H1 (cell line): ENCODE data around the gene FABP6. TPM values are rescaled to one million over a fixed set of nuclear protein-coding genes. Genes with fewer than 3 reads are reported as not detected.

Source experiments
- CTCF ChIA-PET: fragments of 300-600 bp; sonication (Branson Sonifier 250); formaldehyde crosslinking; loops from one replicate; lab custom pipeline; 2021; ENCODE audit not compliant: partially characterized antibody; lab: Charles Lee
- POLR2A ChIA-PET: fragments of 300-600 bp; sonication (Branson Sonifier 250); formaldehyde crosslinking; loops from one replicate; lab custom pipeline; 2021; ENCODE audit warnings: inconsistent platforms; ENCODE audit not compliant: partially characterized antibody; lab: Charles Lee
- DNase-seq, 2 experiments: peaks; one replicate each; pipeline versions ENCODE4 v3.0.0 to v3.0.0-alpha.2; 2010 to 2022; ENCODE audit warnings: low spot score in 2 of 2, low read depth in 1 of 2, mixed read lengths in 1 of 2
- FAIRE-seq: peaks from 2 replicates; lab custom pipeline; 2011; peaks lifted over from hg19 to GRCh38; lab: Jason Lieb, UNC
- H2AFZ ChIP-seq: 2 replicates; pipeline ENCODE4 v1.8.1; 2012; ENCODE audit warnings: low read length, inconsistent platforms
- H2AK5ac ChIP-seq: 2 replicates; pipeline ENCODE4 v1.6.1; 2013; ENCODE audit warnings: low read depth, low read length
- H2BK120ac ChIP-seq: replicated peaks from 2 replicates; pipeline ENCODE3; 2013; ENCODE audit warnings: low read depth, low read length, inconsistent platforms
- H2BK12ac ChIP-seq: 2 replicates; pipeline ENCODE4 v1.6.1; 2013; ENCODE audit warnings: low read depth, low read length
- H2BK15ac ChIP-seq: 2 replicates; pipeline ENCODE4 v1.6.1; 2013; ENCODE audit warnings: low read length
- H2BK20ac ChIP-seq: 2 replicates; pipeline ENCODE4 v1.6.1; 2013; ENCODE audit warnings: low read length
- H2BK5ac ChIP-seq: 2 replicates; pipeline ENCODE4 v1.6.1; 2013; ENCODE audit warnings: low read depth, low read length
- H3K14ac ChIP-seq: 2 replicates; pipeline ENCODE4 v1.6.1; 2013; ENCODE audit warnings: inconsistent platforms; ENCODE audit not compliant: insufficient read length
- H3K18ac ChIP-seq: 2 replicates; pipeline ENCODE4 v1.6.1; 2013; ENCODE audit warnings: low read length; ENCODE audit errors: extremely low read depth
- H3K23ac ChIP-seq: 2 replicates; pipeline ENCODE4 v1.6.1; 2013; ENCODE audit warnings: inconsistent platforms; ENCODE audit not compliant: insufficient read length
- H3K23me2 ChIP-seq: 2 replicates; pipeline ENCODE4 v1.6.1; 2013; ENCODE audit warnings: low read depth, low read length
- H3K27ac ChIP-seq: 2 replicates; pipeline ENCODE4 v1.6.1; 2011; ENCODE audit warnings: low read depth, low read length, inconsistent platforms
- H3K27me3 ChIP-seq, 4 experiments: replicated peaks in 1 of 4; 1 replicate in 1 of 4; 2 replicates in 3 of 4; pipeline versions ENCODE4 v1.6.1 to v1.8.1; 2011 to 2013; ENCODE audit warnings: low read length in 3 of 4, mild to moderate bottlenecking in 3 of 4, inconsistent platforms in 2 of 4, mixed read lengths in 2 of 4, moderate library complexity in 1 of 4; ENCODE audit not compliant: control insufficient read depth in 3 of 4, insufficient read depth in 3 of 4; ENCODE audit errors: extremely low read depth in 1 of 4
- H3K36me3 ChIP-seq, 4 experiments: 2 replicates each; pipeline versions ENCODE4 v1.6.1 to v1.8.1; 2011 to 2013; ENCODE audit warnings: mild to moderate bottlenecking in 4 of 4, low read length in 3 of 4, moderate library complexity in 2 of 4, control low read depth in 1 of 4, inconsistent platforms in 1 of 4; ENCODE audit not compliant: insufficient read depth in 4 of 4, control insufficient read depth in 2 of 4
- H3K4ac ChIP-seq: replicated peaks from 2 replicates; pipeline ENCODE3; 2013; ENCODE audit warnings: low read length, low read depth, mixed read lengths, inconsistent platforms; ENCODE audit not compliant: insufficient read length
- H3K4me1 ChIP-seq, 4 experiments: replicated peaks in 1 of 4; 1 replicate in 1 of 4; 2 replicates in 3 of 4; pipeline versions ENCODE4 v1.6.1 to v1.8.1; 2011 to 2013; ENCODE audit warnings: low read length in 3 of 4, inconsistent platforms in 2 of 4, mixed read lengths in 1 of 4; ENCODE audit not compliant: insufficient read depth in 4 of 4, control insufficient read depth in 3 of 4
- H3K4me2 ChIP-seq, 2 experiments: 2 replicates each; pipeline versions ENCODE4 v1.6.1 to v1.8.1; 2011 to 2013; ENCODE audit warnings: low read depth in 2 of 2, low read length in 2 of 2, control low read depth in 1 of 2, inconsistent platforms in 1 of 2, mild to moderate bottlenecking in 1 of 2; ENCODE audit not compliant: insufficient read depth in 1 of 2
- H3K4me3 ChIP-seq, 4 experiments: fragments of 200-600, 300-600 bp in 1 of 4; sonication (generic), shearing (Covaris generic), sonication (Bioruptor Twin) in 1 of 4; 2 replicates each; pipeline versions ENCODE4 v1.5.1 to v1.8.1; 2011 to 2016; ENCODE audit warnings: low read length in 4 of 4, low read depth in 3 of 4, control low read depth in 2 of 4, inconsistent platforms in 2 of 4, mild to moderate bottlenecking in 2 of 4, mixed read lengths in 1 of 4, moderate library complexity in 1 of 4; ENCODE audit not compliant: insufficient read depth in 2 of 4; ENCODE audit errors: extremely low read depth in 1 of 4
- H3K56ac ChIP-seq: replicated peaks from 2 replicates; pipeline ENCODE3; 2013; ENCODE audit warnings: low read depth, mild to moderate bottlenecking, mixed read lengths, low read length, inconsistent platforms; ENCODE audit not compliant: insufficient read length
- H3K79me1 ChIP-seq: 2 replicates; pipeline ENCODE4 v1.6.1; 2013; ENCODE audit warnings: low read depth, low read length, control low read depth
- H3K79me2 ChIP-seq, 2 experiments: 2 replicates each; pipeline versions ENCODE4 v1.6.1 to v1.8.1; 2012 to 2013; ENCODE audit warnings: low read length in 2 of 2, mild to moderate bottlenecking in 2 of 2, inconsistent platforms in 1 of 2; ENCODE audit not compliant: insufficient read depth in 2 of 2, control insufficient read depth in 1 of 2
- H3K9ac ChIP-seq, 4 experiments: replicated peaks in 1 of 4; 1 replicate in 1 of 4; 2 replicates in 3 of 4; pipeline versions ENCODE4 v1.6.1 to v1.8.1; 2011 to 2013; ENCODE audit warnings: low read depth in 3 of 4, low read length in 3 of 4, control low read depth in 2 of 4, mild to moderate bottlenecking in 2 of 4, moderate library complexity in 2 of 4, inconsistent platforms in 1 of 4; ENCODE audit errors: extremely low read depth in 1 of 4
- H3K9me3 ChIP-seq, 2 experiments: 2 replicates each; pipeline versions ENCODE4 v1.6.1 to v1.8.1; 2012 to 2013; ENCODE audit warnings: mild to moderate bottlenecking in 2 of 2, moderate library complexity in 2 of 2, control low read depth in 1 of 2, inconsistent platforms in 1 of 2, low read depth in 1 of 2, low read length in 1 of 2, mixed read lengths in 1 of 2; ENCODE audit not compliant: insufficient read depth in 2 of 2
- H4K20me1 ChIP-seq, 2 experiments: replicated peaks in 1 of 2; 2 replicates each; pipeline versions ENCODE3 to v1.8.1; 2011 to 2013; ENCODE audit warnings: inconsistent platforms in 2 of 2, low read length in 2 of 2, mild to moderate bottlenecking in 1 of 2; ENCODE audit not compliant: insufficient read depth in 2 of 2, control insufficient read depth in 1 of 2
- H4K5ac ChIP-seq: 2 replicates; pipeline ENCODE4 v1.6.1; 2013; ENCODE audit warnings: low read length, low read depth, mixed read lengths, inconsistent platforms; ENCODE audit not compliant: insufficient read length
- H4K8ac ChIP-seq: 2 replicates; pipeline ENCODE4 v1.8.0; 2013; ENCODE audit warnings: mild to moderate bottlenecking, moderate library complexity, low read length, inconsistent platforms; ENCODE audit not compliant: insufficient read depth; ENCODE audit errors: extremely low read depth
- H4K91ac ChIP-seq: replicated peaks from 2 replicates; pipeline ENCODE3; 2013; ENCODE audit warnings: low read length, mixed read lengths, inconsistent platforms; ENCODE audit not compliant: insufficient read length
- CBX8 ChIP-seq: fragments of 300-800, 300-1000 bp; sonication (generic); IDR thresholded peaks from 2 replicates; pipeline ENCODE4 v1.7.1; 2016; ENCODE audit warnings: low read depth, low read length, borderline replicate concordance
- NANOG ChIP-seq: IDR thresholded peaks from 2 replicates; pipeline ENCODE4 v1.6.1; 2011; ENCODE audit warnings: low read length, low read depth, mild to moderate bottlenecking, inconsistent platforms; ENCODE audit not compliant: insufficient read depth, poor library complexity, severe bottlenecking
- SAP30 ChIP-seq: fragments of 300-600 bp; sonication (generic); IDR thresholded peaks from 2 replicates; pipeline ENCODE4 v1.7.1; 2012; ENCODE audit warnings: low read length, moderate library complexity, mild to moderate bottlenecking, inconsistent platforms; ENCODE audit not compliant: insufficient read depth, insufficient replicate concordance
- SIX5 ChIP-seq: IDR thresholded peaks from 2 replicates; pipeline ENCODE4 v1.6.1; 2011; ENCODE audit warnings: mild to moderate bottlenecking, low read depth, low read length
- SUZ12 ChIP-seq: fragments of 200-600 bp; sonication (generic); IDR thresholded peaks from 2 replicates; pipeline ENCODE4 v1.6.1; 2012; ENCODE audit warnings: mild to moderate bottlenecking, inconsistent platforms, low read length, moderate library complexity, mixed read lengths
- TEAD4 ChIP-seq: IDR thresholded peaks from 2 replicates; pipeline ENCODE4 v1.6.1; 2012; ENCODE audit warnings: low read depth, low read length, inconsistent platforms, mixed read lengths
- WGBS, 2 experiments: shearing (Covaris generic) in 1 of 2; methylation state at CpG; one replicate each; pipeline versions ENCODE4 v1.1.6 to v1.1.7; 2013 to 2015; ENCODE audit warnings: low lambda C conversion rate in 2 of 2, mixed read lengths in 2 of 2, inconsistent platforms in 1 of 2, low coverage in 1 of 2, missing lambda C conversion rate in 1 of 2; ENCODE audit not compliant: insufficient replicate concordance in 2 of 2, insufficient coverage in 1 of 2, insufficient read length in 1 of 2; ENCODE audit errors: extremely low coverage in 1 of 2, missing lambda C conversion rate in 1 of 2; 5-methylcytosine and 5-hydroxymethylcytosine counted together
- polyA plus RNA-seq, 7 experiments: library from polyadenylated mRNA; depleted of rRNA in 3 of 7; stranded (reverse) in 5 of 7; unstranded in 2 of 7; fragments of >200 nt in 5 of 7; fragments of 200-250 nt in 2 of 7; gene quantifications; 1 replicate in 5 of 7; 2 replicates in 1 of 7; 4 replicates in 1 of 7; pipeline versions ENCODE4 v1.2.1 to v1.2.3, GENCODE V29; 2011 to 2013; ENCODE audit warnings: missing spikeins in 2 of 7, mixed read lengths in 2 of 7
- total RNA-seq: library from RNA; stranded (reverse); fragmentation: NEBNext Ultra II Directional; extraction: Animal tissue kit (Norgen Biotek cat#: 25700); gene quantifications from 2 replicates; pipeline ENCODE4 v1.2.1, GENCODE V29; 2021

FABP6 gene
- total and polyA plus RNA-seq, 2 of the 8 experiments (the other 6 are each of a cell fraction or from before 2014, with no cell fraction given): 4.8 to 6.1 TPM

DNA sequence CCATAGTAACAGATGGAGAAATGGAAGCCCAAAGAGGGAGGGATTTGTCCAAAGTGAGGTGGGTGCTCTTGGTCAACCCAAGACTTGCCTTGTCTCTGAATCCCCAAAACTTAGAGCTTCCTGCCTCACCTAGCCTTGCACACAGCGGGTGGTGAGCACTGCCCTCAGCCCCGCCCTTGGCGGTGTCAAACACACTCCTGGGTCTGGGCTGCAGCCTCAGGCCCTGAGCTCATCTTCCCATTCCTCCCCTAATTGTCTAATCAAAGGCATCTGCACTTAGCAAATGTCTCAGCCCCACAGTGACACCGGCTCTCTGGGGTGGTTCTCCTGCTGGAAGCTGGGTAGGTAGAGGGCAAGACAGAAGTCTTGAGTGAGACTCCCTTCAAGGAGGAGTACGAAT lies 20.9 kb downstream of the FABP6 start:
- Histone ChIP-seq H3K79me2 (no peaks in the 10 kb centered on the region), H3K23me2 (no peaks in the 10 kb centered on the region), H3K14ac (no peak overlapping the region), H2BK12ac (no peak overlapping the region), H2BK20ac (no peak overlapping the region), H4K20me1 (no peaks in the 10 kb centered on the region), H4K5ac (no peak overlapping the region), H3K36me3 (peaks cover 13 to 34% (median 27%) of the 10 kb centered on the region in 4 experiments; a peak in 6 of 8 replicates), H3K4me3 (no peak overlapping the region), H2AK5ac (no peak overlapping the region), H3K27ac (no peak overlapping the region; the same call in 1 of the 2 replicates), H3K23ac (no peak overlapping the region), H3K18ac (no peak overlapping the region), H3K79me1 (no peaks in the 10 kb centered on the region), H3K9me3 (no peaks in the 10 kb centered on the region), H4K91ac (no peak overlapping the region), H3K4me1 (no peaks in the 10 kb centered on the region; a peak in 2 of 7 replicates), H3K4ac (no peak overlapping the region), H3K4me2 (no peak overlapping the region), H4K8ac (no peak overlapping the region), H3K27me3 (no peaks in the 10 kb centered on the region), H2BK120ac (no peak overlapping the region), H3K56ac (no peak overlapping the region), H2BK15ac (no peak overlapping the region), H2BK5ac (no peak overlapping the region), H2AFZ (no peak overlapping the region), H3K9ac (0 out of 7 replicates have a peak overlapping the region, but pooled peaks of 1 of the 4 experiments have one; percentile 15)
- no peak for DNase-seq
- CTCF ChIA-PET: interaction anchor here (0.5 to 29.3 kb wide), 12 partner anchors 1 to 348 kb away, joined by 3 to 362 read pairs (median 4); no protein-coding TSS in a partner anchor
- POLR2A ChIA-PET: interaction anchor here (1.3 to 3.0 kb wide), 3 partner anchors 10 to 16 kb away, joined by 3 to 7 read pairs (median 6); no protein-coding TSS in a partner anchor
- peak; percentile 24 for FAIRE-seq
- 87% methylated on average over 5 of the region's 5 CpGs; no CpG with 5 or more reads in 1 of the 2 experiments for WGBS, 2 experiments
- TF ChIP-seq NANOG: no peak
- no peak for TF ChIP-seq SUZ12
- TF ChIP-seq SIX5: no peak
- TF ChIP-seq TEAD4: no peak
- TF ChIP-seq SAP30: no peak
- no peak for TF ChIP-seq CBX8
